T-helper 22 cell (primary cell): ENCODE data around the gene TNFSF10.
"Not testable (repeated sequence)": the region's sequence is repeated elsewhere in the genome, so short reads cannot be mapped to it uniquely, and the experiment has no call there.

Source experiments
- DNase-seq: peaks from one replicate; pipeline ENCODE4 v3.0.0-alpha.2; 2020; ENCODE audit warnings: low read depth

TNFSF10 gene

DNA sequence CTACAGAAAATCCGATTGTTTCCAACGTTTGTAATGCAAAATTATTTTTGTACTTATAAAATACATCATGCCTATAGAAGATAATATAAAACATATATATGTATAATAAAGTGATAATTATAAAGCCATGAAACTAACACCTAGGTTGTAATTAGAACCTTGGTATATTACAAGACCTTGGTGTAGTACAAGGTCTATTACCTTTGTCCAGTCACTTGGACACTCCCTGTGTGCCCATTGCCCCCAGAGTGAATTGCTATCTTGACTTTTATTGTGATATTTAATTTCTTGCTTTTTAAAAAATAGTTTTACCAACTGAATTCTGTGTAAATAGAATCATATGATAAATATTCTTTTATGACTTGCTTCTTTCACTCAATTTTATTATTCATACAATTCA lies 20.7 kb upstream of the TNFSF10 start:
- no peak for DNase-seq

DNA sequence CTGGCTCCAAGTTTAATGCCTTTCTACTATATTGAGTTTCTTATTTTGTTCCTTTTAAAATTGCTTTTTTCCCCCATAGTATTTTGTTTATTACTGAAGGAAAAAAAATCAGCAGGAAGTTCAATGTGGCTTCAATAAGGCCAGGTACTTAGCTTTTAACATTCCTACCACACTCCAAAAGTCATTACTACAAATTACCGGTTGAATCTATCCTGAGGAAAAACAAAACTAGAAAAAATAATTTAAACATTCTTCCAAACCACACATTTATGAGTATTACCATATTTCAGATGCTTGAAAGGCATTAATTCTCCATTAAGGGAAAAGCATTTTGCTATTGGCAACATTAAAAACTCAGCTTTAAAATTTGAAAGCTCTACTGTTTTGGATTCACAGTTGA lies 20.2 kb upstream of the TNFSF10 start:
- DNase-seq = no peak

DNA sequence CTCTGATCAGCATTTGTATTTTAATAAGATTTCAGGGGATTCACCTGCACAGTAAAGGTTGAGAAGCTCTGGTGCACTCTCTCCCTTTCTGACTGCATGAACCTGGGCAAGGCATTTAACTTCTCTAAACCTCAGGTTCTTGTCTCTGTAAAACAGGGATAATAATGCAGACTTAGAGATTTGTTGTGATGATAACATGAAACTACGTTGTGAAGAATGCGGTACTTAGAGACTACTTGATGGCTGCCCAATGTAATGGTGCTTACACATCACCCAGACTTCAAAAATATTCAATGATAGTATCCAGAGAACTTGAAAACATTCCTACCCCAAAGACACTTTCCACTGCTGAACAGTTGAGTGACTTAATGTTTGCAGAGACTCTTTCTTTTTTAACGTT lies 19.8 kb upstream of the TNFSF10 start:
- DNase-seq = no peak

GRCh38 chr3:172541945-172542488 lies 18.8 kb upstream of the TNFSF10 start:
- DNase-seq = no peak

DNA sequence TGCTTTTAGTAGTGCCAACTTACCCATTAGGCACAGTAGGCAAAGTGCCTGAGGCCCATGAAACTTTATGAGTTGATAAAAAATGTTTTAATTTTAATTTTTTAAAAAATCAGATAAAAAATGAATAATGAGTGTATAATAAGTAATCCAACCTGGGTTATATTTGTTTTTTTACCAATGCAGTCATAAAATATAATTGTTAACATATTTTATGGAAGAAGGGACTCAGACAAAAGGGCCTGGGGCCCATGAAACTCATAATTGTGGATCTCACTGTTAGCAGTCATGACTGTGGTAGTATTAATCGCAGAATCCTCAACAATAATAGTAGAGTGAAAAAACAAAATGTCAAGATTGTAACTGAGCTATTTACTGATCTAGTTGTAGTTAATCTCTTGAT lies 16.8 kb upstream of the TNFSF10 start:
- DNase-seq = no peak

DNA sequence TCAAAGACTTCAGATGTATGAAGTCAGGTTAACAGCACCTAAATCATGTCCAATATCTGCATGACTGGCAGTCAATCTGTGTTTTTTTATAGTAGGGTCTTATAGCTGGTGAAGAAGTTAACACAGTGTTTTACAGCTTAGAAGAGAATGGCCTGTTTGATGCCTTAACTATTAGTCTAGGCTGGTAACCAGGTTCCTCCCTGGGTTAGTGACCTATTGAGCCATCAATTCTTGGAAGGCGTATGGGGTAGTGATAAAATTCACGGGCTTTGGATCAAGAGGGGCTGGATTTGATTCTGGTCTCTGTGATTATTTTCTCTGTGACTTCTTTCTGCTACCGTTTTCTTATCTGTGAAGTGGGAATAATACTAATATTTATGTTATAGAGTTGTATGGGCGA lies 16.0 kb upstream of the TNFSF10 start:
- no peak for DNase-seq

GRCh38 chr3:172538368-172539151 lies 15.3 kb upstream of the TNFSF10 start:
- no peak for DNase-seq

DNA sequence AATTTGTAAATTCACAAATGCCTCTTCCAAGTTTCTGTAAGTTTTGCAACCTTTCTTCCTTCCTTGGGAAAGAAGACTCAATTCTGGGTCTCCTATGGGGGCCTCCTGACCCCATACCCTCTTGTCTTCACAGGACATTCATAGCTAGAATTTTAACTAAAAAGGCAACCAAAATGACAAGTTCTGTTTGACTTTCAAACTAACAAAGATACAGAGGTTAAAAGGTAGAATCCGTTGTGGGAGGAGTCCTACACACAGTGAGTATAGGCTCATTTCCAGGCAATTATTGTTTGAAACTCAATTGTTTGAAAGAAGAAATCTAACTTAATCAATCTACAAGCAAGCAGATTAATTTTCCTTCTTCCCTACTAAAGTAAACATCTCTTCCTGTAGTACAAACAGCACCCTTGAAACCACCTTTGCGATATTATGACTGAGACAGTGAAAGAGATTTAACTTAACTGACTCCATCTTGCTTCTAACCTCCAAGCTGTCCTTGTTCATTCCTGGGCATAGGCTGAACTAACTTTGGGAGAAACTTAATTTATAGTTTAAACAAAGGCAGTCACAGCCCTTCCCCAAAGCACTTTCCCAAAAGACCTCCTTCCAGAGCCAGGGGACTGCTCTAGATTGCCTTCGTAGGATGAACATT lies 14.4 kb upstream of the TNFSF10 start:
- no peak for DNase-seq

- DNase-seq = no peak
Observed at GRCh38 chr3:172536993-172537419, 13.8 kb upstream of the TNFSF10 start.

DNA sequence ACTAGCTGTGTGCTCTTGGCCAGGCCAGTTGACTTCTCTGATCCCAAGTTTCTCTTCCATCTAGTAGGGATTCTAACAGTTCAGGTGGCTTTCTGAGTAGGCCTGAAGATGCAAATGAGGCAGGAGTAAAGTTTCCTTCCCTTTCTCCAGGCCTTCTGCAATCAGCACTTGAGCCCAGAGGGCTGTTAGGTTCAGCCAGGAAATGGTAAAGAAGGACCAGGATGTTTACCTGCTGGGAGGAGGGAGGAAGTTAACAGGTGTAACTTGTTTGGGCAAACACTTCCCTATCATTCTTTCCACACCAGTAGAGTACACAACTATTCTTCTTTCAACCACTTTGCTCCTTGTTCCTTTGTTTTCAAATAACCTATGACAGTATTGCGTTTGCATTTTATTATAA lies 13.3 kb upstream of the TNFSF10 start:
- no peak for DNase-seq

DNA sequence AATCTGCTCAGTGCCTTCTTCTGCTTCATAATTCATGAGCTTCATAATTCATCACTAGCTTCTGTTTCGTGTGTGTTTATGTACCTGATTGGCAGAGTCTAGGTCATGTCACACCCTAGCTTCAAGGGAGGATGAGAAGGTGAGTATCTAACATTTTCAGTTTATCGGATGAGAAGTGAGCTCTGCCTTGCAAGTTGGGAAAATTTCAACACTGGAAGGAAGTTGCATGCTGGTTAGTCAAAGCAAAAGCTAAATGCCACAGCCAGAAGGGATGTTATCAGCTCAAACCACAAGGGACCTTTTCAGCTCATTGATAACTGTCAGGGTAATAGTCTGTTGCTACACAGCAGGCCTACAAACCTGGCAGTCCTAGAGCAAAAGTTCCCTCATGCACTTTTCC lies 7.3 kb upstream of the TNFSF10 start:
- DNase-seq = no peak

GRCh38 chr3:172530101-172530561 lies 6.9 kb upstream of the TNFSF10 start:
- no peak for DNase-seq

- DNase-seq = no peak
Observed at GRCh38 chr3:172528677-172529076, 5.4 kb upstream of the TNFSF10 start.

DNA sequence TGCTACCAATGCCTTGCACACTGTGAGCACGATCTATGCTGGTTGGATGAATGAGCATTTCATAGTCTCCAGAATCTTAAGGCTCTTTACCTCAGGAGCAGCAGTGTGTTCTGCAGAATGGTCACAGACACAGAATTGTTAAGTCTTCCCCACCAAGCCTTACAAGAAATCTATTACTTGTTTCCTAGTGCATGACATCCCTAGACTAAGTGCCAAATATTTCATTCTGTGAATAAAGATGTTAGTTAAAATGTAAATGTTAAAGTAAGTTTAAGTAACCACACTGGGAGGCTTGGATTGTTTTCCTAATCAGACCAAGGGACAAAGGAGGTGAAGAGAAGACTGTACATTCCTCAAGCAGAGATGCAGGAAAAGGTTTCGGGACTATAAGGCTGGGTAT lies 4.1 kb upstream of the TNFSF10 start:
- no peak for DNase-seq

DNA sequence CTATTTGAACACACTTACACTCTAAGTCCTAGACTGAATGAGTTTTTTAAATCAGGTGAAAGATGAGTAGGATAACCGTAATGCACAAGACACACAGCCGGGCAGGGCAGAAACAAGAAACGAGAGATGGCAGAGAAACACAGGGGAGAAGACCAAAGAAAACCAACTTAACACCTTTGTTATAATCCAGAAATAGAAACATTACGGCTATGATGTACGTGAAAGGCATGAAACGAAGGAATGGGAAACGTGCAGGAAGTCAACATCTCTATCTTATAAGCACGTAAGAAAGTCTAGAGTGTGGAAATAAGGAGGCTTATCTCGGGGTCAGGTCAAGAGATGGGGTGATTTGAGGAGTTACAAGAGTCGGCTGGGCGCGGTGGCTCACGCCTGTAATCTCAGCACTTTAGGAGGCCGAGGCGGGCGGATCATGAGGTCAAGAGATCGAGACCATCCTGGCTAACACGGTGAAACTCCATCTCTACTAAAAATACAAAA lies 1.9 kb upstream of the TNFSF10 start:
- DNase-seq = no peak

- DNase-seq = no peak
Observed at GRCh38 chr3:172524611-172525010, 1.4 kb upstream of the TNFSF10 start.

GRCh38 chr3:172521837-172522726 lies 1.1 kb downstream of the TNFSF10 start:
- DNase-seq = not testable (repeated sequence)

GRCh38 chr3:172520301-172520831 lies 2.9 kb downstream of the TNFSF10 start:
- no peak for DNase-seq

DNA sequence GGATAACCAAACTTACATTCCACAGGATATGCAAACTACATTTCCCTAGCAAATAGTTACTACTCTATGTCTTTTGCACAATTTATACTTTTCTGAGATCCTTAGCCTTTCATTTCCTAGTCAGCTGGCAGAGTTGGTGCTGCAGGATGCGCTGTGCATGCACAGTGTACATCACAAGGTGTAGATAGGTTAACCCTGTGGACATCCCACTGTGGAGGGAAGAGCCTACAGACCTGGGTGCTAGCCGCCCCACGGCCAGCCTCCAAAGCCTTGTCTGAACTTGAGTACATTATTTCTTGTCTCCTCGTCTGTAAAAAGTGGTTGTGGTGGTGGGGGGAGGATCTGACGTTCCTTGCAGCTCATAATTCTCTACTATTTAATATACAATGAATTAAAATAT lies 3.5 kb downstream of the TNFSF10 start:
- no peak for DNase-seq

GRCh38 chr3:172518929-172519640 lies 4.1 kb downstream of the TNFSF10 start:
- no peak for DNase-seq

DNA sequence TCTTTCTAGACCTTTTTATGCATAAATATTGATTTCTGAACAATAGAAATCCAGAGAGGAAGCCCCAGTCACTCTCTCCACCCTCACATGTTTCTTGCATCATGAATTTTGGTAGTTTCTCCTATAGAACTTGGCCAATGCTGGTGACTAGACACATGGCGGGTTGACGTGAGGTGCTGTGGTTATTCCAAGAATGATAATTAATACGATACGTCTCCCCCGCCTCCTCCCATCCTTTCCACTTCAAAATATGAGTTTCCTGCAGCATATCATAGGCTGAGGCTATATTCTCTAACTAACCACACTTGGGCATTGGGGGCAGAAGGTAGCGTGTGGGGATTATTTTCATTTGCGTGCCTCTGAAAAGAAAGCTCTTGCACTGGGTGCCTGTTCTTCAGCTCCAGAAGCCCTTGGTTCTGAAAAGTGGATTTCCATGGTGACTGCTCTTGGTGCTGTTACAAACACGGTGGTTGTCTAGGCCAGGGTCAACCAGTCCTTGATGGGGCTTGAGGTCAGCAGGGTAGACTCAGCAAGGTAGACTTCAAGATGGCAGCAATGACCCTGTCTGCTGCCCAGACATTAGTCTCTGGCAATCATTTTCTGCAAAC lies 5.3 kb downstream of the TNFSF10 start:
- peak; percentile 51 for DNase-seq
